SU-DHL-6 (cell line): ENCODE measurements around the gene RGP1.

ENCODE experiments used
- H2AFZ ChIP-seq: fragments of 200-600 bp; sonication (generic); 2 replicates; pipeline ENCODE4 v1.6.1; 2014; ENCODE audit warnings: low read depth, mild to moderate bottlenecking, moderate library complexity, mixed read lengths, antibody characterized with exemption, low read length; ENCODE audit not compliant: severe bottlenecking
- H3F3A ChIP-seq: fragments of 200-600 bp; shearing (Covaris generic); 2 replicates; pipeline ENCODE4 v1.6.0; 2016; ENCODE audit warnings: antibody characterized with exemption, mild to moderate bottlenecking; ENCODE audit not compliant: insufficient read depth
- H3K27ac ChIP-seq: fragments of 200-600 bp; sonication (generic); 2 replicates; pipeline ENCODE4 v1.5.1; 2016; ENCODE audit warnings: low read depth, mild to moderate bottlenecking, low read length, moderate library complexity, mixed read lengths
- H3K27me3 ChIP-seq: fragments of 200-600 bp; sonication (generic), shearing (Covaris generic); 2 replicates; pipeline ENCODE4 v1.6.0; 2014; ENCODE audit warnings: mild to moderate bottlenecking, low read length
- H3K36me3 ChIP-seq: fragments of 200-600 bp; sonication (generic); 2 replicates; pipeline ENCODE4 v1.6.1; 2014; ENCODE audit warnings: mild to moderate bottlenecking, low read length, mixed read lengths
- H3K4me2 ChIP-seq: fragments of 300-600, 200-600 bp; shearing (Covaris generic), sonication (generic); 2 replicates; pipeline ENCODE4 v1.6.0; 2014; ENCODE audit warnings: low read length, low read depth, mild to moderate bottlenecking; ENCODE audit not compliant: poor library complexity, severe bottlenecking
- H3K4me3 ChIP-seq: fragments of 200-600 bp; sonication (generic); 2 replicates; pipeline ENCODE4 v1.5.1; 2014; ENCODE audit warnings: antibody characterized with exemption, low read length, mild to moderate bottlenecking, mixed read lengths; ENCODE audit not compliant: insufficient read depth, poor library complexity, severe bottlenecking
- H3K79me2 ChIP-seq: fragments of 200-600 bp; sonication (generic); 2 replicates; pipeline ENCODE4 v1.6.1; 2014; ENCODE audit warnings: mild to moderate bottlenecking, low read length, moderate library complexity; ENCODE audit not compliant: insufficient read depth
- H3K9ac ChIP-seq: fragments of 200-600 bp; sonication (generic); 2 replicates; pipeline ENCODE4 v1.7.0; 2014; ENCODE audit warnings: mild to moderate bottlenecking, low read length
- H3K9me2 ChIP-seq: fragments of 200-600 bp; sonication (generic); replicated peaks from 2 replicates; pipeline ENCODE4 v1.6.1; 2014; ENCODE audit warnings: low read length; ENCODE audit not compliant: insufficient read depth
- H3K9me3 ChIP-seq: fragments of 200-600 bp; sonication (generic); 2 replicates; pipeline ENCODE4 v1.6.1; 2014; ENCODE audit warnings: low read length, mixed read lengths; ENCODE audit not compliant: insufficient read depth
- H4K20me1 ChIP-seq: fragments of 200-600 bp; sonication (generic); 2 replicates; pipeline ENCODE4 v1.6.1; 2014; ENCODE audit warnings: low read depth, mild to moderate bottlenecking, antibody characterized with exemption, low read length, moderate library complexity, mixed read lengths
- CTCF ChIP-seq: fragments of 200-600 bp; sonication (generic); IDR thresholded peaks from one replicate; pipeline ENCODE4 v1.5.1; 2017; ENCODE audit warnings: antibody characterized with exemption, mild to moderate bottlenecking, low read length, moderate library complexity; ENCODE audit not compliant: insufficient read depth, poor library complexity, severe bottlenecking
- EZH2phosphoT487 ChIP-seq: fragments of 200-600 bp; sonication (generic), shearing (Covaris generic); conservative IDR thresholded peaks from 2 replicates; pipeline ENCODE4 v1.6.1; 2018; ENCODE audit warnings: mild to moderate bottlenecking, antibody characterized with exemption, low read length, moderate library complexity, mixed read lengths

RGP1 gene

GRCh38 chr9:35738186-35738585, 10.9 kb upstream of the RGP1 start:
- H3K9ac ChIP-seq: no peak overlapping the region
- peaks cover 7% of the 10 kb centered on the region; the same call in 1 of the 2 replicates for H3K36me3 ChIP-seq

GRCh38 chr9:35738924-35739323, 10.2 kb upstream of the RGP1 start:
- no peak overlapping the region for H3K27ac ChIP-seq
- H3K4me3 ChIP-seq: no peak overlapping the region
- TF ChIP-seq EZH2phosphoT487 (no peak), CTCF (no peak)
- no peaks in the 10 kb centered on the region for H3K79me2 ChIP-seq
- no peaks in the 10 kb centered on the region for H4K20me1 ChIP-seq
- peaks cover 10% of the 10 kb centered on the region; the same call in 1 of the 2 replicates for H3K36me3 ChIP-seq
- no peak overlapping the region for H3K9ac ChIP-seq
- H3F3A ChIP-seq: peaks cover 4% of the 10 kb centered on the region; the same call in 1 of the 2 replicates
- no peaks in the 10 kb centered on the region for H3K9me3 ChIP-seq
- H3K4me2 ChIP-seq: no peak overlapping the region
- H3K27me3 ChIP-seq: no peaks in the 10 kb centered on the region
- H2AFZ ChIP-seq: no peak overlapping the region
- no peaks in the 10 kb centered on the region for H3K9me2 ChIP-seq

More at GRCh38 chr9:35738186-35738585, 10.9 kb upstream of the RGP1 start:
- no peak overlapping the region for H3K4me3 ChIP-seq
- no peak for TF ChIP-seq EZH2phosphoT487
- no peak for TF ChIP-seq CTCF
- peaks cover 2% of the 10 kb centered on the region; the same call in 1 of the 2 replicates for H3K79me2 ChIP-seq
- no peaks in the 10 kb centered on the region for H3K9me2 ChIP-seq
- peaks cover 10% of the 10 kb centered on the region; the same call in 1 of the 2 replicates for H3F3A ChIP-seq
- H3K9me3 ChIP-seq: no peaks in the 10 kb centered on the region
- no peaks in the 10 kb centered on the region for H4K20me1 ChIP-seq
- H3K27me3 ChIP-seq: no peaks in the 10 kb centered on the region
- H2AFZ ChIP-seq: no peak overlapping the region
- no peak overlapping the region for H3K27ac ChIP-seq
- no peak overlapping the region for H3K4me2 ChIP-seq

- H2AFZ ChIP-seq: no peak overlapping the region
- TF ChIP-seq CTCF (no peak), EZH2phosphoT487 (no peak)
- no peaks in the 10 kb centered on the region for H3K9me3 ChIP-seq
- H3K9ac ChIP-seq: no peak overlapping the region
- H4K20me1 ChIP-seq: no peaks in the 10 kb centered on the region
- H3K79me2 ChIP-seq: peaks cover under 1% of the 10 kb centered on the region; the same call in 1 of the 2 replicates
- H3K27me3 ChIP-seq: no peaks in the 10 kb centered on the region
- no peaks in the 10 kb centered on the region for H3F3A ChIP-seq
- no peak overlapping the region for H3K27ac ChIP-seq
- no peak overlapping the region for H3K4me3 ChIP-seq
- H3K4me2 ChIP-seq: no peak overlapping the region
- H3K9me2 ChIP-seq: no peaks in the 10 kb centered on the region
- peaks cover 10% of the 10 kb centered on the region; the same call in 1 of the 2 replicates for H3K36me3 ChIP-seq
These were observed 8.8 kb upstream of the RGP1 start for GRCh38 chr9:35740243-35740642.
